ENCODE measurements around the gene STAG3.
"Not testable (repeated sequence)": the region's sequence is repeated elsewhere in the genome, so short reads cannot be mapped to it uniquely, and the experiment has no call there.

STAG3 gene

GRCh38 chr7:100219801-100220585 lies 42.3 kb downstream of the STAG3 start, which contains the start of gene PVRIG:
Gene PVRIG, plus strand, starts transcription at chr7:100219949. Its CDS starts 22 bp downstream, at chr7:100219971.
- TF ChIP-seq CTCF (IDR thresholded peaks at IDR 0.05), result not testable (repeated sequence)

DNA sequence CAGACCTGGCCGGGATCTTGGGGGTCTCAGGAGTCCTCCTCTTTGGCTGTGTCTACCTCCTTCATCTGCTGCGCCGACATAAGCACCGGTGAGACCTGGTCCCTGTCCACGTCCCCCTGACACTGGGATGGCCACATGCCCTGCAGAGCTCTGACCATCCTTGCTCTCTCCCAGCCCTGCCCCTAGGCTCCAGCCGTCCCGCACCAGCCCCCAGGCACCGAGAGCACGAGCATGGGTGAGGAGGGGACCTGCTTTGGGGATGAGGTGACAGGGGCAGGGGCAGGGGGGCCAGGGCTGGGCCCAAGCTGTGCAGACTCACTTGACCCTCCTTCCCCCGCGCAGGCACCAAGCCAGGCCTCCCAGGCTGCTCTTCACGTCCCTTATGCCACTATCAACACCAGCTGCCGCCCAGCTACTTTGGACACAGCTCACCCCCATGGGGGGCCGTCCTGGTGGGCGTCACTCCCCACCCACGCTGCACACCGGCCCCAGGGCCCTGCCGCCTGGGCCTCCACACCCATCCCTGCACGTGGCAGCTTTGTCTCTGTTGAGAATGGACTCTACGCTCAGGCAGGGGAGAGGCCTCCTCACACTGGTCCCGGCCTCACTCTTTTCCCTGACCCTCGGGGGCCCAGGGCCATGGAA lies 43.0 kb downstream of the STAG3 start:
- TF ChIP-seq CTCF (IDR thresholded peaks at IDR 0.05), result no peak

DNA sequence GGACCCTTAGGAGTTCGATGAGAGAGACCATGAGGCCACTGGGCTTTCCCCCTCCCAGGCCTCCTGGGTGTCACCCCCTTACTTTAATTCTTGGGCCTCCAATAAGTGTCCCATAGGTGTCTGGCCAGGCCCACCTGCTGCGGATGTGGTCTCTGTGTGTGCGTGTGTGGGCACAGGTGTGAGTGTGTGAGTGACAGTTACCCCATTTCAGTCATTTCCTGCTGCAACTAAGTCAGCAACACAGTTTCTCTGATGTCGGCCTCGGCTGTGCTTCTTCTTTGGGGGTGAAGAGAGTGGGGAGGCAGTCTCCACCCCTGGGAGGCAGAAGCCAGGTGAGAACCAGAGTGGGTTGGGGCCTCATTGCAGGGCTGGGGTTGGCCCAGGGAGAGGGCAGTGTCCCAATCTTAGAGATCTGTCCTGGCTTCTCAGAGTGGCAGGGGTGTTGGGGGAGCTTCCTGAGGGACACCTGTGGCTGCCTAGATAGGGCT lies 43.6 kb downstream of the STAG3 start:
- TF ChIP-seq CTCF (IDR thresholded peaks at IDR 0.05), result no peak

- no peak for TF ChIP-seq CTCF (IDR thresholded peaks at IDR 0.05)
Measured at GRCh38 chr7:100221767-100222444, 44.2 kb downstream of the STAG3 start.

- no peak for TF ChIP-seq CTCF (IDR thresholded peaks at IDR 0.05)
Measured at GRCh38 chr7:100222445-100223132, 44.9 kb downstream of the STAG3 start.

DNA sequence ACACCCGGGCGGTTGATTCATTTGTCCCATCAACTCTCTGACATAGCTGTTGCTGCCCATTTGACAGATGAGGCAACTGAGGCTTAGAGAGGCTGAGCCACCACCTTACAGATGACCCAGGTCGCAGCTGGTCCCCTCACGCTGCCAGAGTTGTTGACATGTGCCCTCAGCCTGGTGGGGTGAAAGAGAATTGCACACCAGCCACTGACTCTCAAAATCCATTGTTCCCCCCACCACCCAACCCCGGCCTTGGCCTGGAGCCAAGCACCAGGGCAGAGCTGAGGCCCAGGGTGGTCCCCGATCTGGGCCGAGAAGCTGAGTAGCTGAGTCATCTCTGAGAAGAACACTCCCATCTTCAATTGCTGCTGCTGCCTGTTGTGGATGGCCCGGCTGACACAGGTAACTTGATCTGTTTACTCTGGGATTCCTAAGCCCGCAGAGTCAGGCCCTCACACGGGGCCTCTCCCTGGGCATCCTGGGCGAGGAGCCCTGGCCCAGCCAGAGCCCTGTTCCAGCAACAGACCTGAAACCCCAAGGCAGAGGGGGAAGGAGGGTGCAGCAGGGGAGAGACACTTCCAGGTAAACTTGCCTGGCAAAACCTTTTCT lies 69.5 kb downstream of the STAG3 start:
- TF ChIP-seq CTCF (IDR thresholded peaks at IDR 0.05), result no peak

- TF ChIP-seq CTCF (IDR thresholded peaks at IDR 0.05), result no peak
Measured at GRCh38 chr7:100248483-100248882, 70.8 kb downstream of the STAG3 start.
